IMR-90 (cell line): Measurements from ENCODE around the gene USP20.

Source experiments
- CEBPB ChIP-seq: IDR thresholded peaks from 2 replicates; pipeline ENCODE4 v1.6.1; 2012; ENCODE audit warnings: low read depth, low read length, improper control_type of control experiment
- MAZ ChIP-seq: IDR thresholded peaks from 2 replicates; pipeline ENCODE4 v1.6.1; 2012; ENCODE audit warnings: low read depth, mild to moderate bottlenecking, low read length, improper control_type of control experiment, moderate library complexity, borderline replicate concordance
- POLR2A ChIP-seq: IDR thresholded peaks from 2 replicates; pipeline ENCODE4 v1.6.1; 2012; ENCODE audit warnings: mild to moderate bottlenecking, low read depth, low read length
- TF ChIP-seq, protein P1 (sequence below): conservative IDR thresholded peaks from 2 replicates; pipeline ENCODE4 v1.5.1; 2012; ENCODE audit warnings: mild to moderate bottlenecking, low read depth, low read length, improper control_type of control experiment
- TF ChIP-seq, protein P2 (sequence below): fragments of 150-350 bp; IDR thresholded peaks from 2 replicates; pipeline ENCODE4 v1.6.1; 2017; ENCODE audit warnings: mild to moderate bottlenecking, antibody characterized with exemption, low read length, low read depth

GRCh38 chr9:129810116-129810515 is 25.1 kb upstream of the USP20 start:
- TF ChIP-seq POLR2A (no peak), CEBPB (no peak), MAZ (no peak)
- TF ChIP-seq, protein P1, sequence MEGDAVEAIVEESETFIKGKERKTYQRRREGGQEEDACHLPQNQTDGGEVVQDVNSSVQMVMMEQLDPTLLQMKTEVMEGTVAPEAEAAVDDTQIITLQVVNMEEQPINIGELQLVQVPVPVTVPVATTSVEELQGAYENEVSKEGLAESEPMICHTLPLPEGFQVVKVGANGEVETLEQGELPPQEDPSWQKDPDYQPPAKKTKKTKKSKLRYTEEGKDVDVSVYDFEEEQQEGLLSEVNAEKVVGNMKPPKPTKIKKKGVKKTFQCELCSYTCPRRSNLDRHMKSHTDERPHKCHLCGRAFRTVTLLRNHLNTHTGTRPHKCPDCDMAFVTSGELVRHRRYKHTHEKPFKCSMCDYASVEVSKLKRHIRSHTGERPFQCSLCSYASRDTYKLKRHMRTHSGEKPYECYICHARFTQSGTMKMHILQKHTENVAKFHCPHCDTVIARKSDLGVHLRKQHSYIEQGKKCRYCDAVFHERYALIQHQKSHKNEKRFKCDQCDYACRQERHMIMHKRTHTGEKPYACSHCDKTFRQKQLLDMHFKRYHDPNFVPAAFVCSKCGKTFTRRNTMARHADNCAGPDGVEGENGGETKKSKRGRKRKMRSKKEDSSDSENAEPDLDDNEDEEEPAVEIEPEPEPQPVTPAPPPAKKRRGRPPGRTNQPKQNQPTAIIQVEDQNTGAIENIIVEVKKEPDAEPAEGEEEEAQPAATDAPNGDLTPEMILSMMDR: no peak
- TF ChIP-seq, protein P2, sequence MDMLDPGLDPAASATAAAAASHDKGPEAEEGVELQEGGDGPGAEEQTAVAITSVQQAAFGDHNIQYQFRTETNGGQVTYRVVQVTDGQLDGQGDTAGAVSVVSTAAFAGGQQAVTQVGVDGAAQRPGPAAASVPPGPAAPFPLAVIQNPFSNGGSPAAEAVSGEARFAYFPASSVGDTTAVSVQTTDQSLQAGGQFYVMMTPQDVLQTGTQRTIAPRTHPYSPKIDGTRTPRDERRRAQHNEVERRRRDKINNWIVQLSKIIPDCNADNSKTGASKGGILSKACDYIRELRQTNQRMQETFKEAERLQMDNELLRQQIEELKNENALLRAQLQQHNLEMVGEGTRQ: no peak
